Stimulated activated CD8-positive, alpha-beta memory T cell treated with anti-CD3 and anti-CD28 coated beads, Interleukin-15, amount 100 ng/mL, for 1 hour (primary cell): ENCODE results near the gene COPS8.

Source experiments
- DNase-seq: peaks from one replicate; pipeline ENCODE4 v3.0.0-alpha.2; 2020; ENCODE audit warnings: low read depth

The COPS8 gene

DNA sequence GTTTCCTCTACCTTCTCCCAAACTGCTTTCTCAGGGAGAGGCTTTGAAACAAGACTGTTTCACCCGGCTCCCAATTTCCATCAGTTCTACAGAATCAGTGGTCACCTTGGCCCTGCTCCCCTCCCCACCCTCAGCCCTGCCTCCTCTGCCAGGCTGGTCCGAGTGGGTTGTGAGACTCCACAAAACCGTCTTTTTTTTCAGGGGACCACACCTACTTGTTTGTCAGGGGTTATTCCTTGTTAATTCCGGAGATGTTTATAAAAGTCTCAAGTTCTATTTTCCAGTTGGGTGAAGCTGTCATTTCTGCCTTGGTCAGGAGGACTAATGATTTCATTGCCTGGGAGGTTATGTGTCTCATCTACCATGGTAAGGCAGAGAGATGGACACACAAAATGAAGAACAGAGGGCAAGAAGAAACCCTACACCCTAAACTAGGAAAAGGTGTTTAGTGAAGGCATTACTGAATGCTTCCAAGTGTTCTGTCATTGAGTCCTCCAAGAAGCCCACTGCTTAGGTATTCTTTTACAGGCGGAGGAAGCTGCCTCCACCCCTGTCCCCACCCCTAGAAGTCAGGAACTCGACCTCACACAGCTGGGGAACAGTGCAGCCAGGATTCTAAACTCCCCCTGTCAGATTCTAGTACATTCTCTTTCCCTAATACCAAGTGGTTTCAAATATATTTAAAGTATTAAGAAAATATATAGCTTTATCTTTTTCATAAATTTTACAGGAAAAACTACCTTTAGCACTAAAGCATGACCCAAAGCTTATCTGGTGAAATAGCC, 46.3 kb downstream of the COPS8 start:
- DNase-seq = no peak

DNA sequence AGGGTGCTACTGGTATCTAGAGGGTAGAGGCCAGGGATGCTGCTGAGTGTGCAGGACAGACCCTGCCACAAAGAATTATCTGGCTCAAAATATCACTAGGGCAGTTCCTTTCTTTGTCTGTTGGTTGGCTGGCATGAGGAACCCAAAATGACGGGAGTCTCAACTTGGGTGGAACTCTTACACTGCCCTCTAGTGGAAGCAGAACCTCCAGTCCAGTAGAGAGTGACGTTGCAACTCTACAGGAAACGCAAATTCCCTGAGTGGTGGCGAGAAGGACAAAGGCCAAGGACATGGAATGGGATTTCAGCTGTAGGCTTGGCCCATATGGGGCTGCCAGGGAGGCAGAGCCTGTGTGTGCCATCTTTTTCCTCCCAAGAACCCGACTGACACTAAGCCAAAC, 47.1 kb downstream of the COPS8 start:
- DNase-seq = no peak

DNA sequence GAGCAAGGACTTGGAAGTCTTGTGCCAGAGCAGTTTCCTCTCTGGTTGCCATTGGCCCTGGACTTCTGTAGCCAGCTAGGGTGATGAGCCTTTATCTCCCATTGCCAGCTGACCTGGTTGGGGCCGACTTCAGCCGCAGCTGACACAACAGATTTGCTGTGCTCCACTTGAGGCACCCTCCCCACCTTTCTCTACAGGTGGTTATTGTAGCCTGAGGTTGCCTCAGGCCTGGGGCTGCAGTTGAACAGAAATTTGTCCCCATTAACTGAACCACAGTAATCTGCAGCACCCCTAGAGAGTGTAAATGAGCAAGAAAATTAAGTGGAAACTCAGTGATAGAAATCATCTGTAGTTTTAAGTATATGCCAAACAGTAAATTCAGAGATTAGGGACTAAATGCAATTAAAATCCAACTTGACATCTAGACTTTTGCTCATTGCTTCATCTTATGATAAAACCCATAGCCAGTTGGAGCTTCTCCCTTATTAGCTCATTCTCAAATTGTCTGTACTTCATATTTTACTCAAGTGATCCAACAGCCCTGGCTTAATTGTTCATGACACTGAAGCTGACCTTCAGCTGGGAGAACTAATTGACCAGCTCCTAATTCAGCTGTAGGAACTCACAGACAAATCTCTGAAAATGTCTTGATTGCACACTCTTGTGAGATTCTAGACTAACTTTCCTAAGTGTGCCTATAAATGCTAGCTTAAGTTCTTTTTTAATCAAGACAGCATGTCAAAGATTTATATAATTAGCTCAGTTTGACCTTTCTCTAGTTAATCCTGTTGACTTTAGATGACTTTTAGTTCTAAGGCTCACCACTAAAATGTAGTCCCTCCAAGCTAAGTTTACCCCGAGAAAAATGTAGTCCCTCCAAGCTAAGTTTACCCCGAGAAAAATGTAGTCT, 48.9 kb downstream of the COPS8 start:
- no peak for DNase-seq

DNA sequence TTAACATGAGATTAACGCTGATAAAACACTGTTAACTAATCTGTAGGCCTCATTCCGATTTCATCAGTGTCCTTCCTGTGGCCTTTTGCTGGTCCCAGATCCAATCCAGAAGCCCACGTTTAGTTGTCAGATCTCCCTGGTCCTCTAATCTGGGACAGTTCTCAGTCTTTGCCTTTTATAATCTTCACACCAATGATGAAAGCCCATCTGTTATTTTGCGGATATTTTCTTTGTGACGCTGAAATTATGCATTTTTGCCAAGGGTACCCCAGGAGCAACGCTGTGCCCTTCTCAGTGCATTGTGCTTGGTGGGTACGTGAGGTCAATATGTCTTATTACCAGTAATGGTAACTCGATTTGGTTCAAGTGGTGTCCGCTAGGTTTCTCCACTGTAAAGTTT, 51.1 kb downstream of the COPS8 start:
- no peak for DNase-seq

DNA sequence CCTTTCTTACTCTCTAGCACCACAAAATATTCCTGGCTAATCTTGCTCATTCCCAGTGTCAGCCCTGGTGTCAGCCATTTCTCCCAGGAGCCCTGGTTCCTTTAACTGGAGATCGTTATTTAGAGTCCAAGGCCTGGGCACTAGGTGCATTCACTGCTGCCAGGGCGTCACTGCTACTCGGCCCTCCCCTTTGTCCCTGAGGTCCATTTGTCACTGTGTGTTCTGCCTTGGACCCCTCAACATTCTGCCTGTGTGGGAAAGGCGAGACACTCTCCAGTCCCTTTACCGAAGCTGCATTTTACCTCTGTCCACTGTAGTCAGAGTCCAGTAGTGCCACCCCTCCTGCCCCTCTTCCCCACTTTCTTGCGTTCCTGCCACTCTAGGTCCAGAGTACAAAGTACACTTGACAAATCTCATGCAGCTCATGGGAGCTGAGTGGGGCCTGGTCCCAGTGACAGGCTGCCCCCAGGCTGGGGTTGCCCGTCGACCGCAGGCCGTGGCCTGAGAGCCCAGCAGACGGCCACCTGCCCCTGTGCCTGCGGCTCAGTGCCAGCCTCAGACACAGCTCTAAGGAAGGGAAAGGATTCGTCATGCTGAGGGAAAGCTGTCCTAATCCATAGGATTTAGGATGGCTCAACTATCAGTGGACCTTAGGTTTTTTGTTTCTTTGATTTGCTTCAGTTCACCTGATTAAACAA, 52.1 kb downstream of the COPS8 start:
- DNase-seq = no peak

DNA sequence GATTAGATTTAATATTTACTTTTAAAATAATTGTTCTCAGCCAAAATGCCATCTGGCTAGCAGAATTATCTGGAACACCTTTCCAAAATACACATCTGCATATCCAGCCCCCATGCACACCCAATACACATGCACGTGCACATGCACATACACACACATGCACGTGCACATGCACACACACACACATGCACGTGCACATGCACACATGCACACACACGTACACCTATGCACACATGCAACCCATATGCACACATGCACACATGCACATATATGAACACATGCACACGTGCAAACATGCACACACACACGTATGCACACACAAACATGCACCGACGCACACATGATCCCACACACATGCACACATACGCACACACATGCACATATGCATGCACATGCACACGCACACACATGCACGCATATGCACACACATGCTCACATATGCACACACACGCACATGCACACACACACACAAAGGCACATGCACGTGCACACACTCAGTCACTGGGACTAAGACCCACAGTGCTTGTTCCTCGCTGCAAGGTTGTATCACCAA, 53.5 kb downstream of the COPS8 start:
- DNase-seq = no peak

DNA sequence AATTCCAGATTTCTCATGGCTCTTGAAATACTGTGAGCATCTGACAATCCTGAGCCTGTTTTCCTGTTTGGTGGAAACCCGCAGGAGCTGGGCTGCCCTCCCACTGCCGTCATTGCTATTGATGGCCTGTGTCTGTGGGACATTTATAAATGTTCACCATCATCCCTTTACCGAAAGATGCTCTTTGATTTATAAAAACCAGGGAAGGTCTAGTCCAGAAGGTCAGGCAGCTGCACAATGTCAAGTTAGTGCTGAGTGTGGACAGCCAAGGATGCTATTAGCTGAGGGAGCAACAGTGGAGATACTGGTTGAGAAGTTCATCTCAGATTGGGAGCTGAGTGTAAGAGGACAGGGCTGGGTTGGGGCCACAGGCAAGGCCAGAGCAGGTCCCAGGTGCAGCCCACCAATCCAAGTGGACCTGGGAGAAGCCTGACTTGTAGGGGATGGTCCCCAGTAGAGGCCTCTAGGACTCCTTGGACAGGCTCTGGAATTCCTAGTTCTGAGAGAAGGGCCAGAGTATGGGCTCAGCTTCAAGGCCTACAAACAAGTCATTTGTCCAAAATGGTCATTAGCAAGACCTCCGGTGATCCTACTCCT, 55.1 kb downstream of the COPS8 start:
- DNase-seq = no peak

DNA sequence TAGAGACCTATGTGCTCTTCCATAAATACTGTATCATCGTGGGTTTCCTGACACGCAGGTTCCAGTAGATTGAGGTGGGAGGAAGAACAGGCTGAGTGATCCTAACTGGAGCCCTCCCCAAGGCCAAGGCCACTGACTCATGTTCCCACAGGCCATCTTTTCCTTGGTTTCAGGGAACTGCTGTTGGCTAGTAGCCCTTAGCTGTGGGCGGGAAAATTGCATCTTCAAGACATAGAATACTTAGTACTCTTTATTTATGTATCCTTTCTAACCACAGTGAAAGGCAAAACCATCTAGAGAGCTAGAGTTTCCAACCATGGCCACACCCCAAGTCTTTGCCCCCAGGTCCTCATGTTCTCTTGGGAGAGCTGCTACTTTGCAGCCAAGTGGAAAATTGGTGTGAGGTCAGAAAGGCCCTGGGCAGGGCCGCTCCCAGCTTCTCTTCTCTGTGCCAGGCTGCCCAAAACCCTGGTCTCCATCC, 55.9 kb downstream of the COPS8 start:
- DNase-seq = no peak

DNA sequence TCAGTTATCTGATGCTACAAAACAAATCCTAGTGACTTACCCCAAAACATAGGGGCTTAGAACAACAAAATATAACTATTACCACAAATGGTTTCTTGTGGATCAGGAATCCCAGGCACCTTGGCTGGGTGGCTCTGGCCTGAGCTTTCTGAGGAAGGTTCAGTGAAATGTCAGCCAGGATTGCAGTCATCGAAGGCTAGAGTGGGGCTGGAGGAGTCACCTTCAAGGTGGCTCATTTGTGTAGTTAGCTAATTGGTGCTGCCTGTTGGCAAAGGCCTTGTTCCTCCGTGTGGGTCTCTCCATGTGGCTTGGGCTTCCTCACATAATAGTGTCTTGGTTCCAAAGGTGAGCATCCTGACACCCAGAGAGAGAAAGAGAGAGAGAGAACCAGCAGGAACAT, 57.4 kb downstream of the COPS8 start:
- no peak for DNase-seq

DNA sequence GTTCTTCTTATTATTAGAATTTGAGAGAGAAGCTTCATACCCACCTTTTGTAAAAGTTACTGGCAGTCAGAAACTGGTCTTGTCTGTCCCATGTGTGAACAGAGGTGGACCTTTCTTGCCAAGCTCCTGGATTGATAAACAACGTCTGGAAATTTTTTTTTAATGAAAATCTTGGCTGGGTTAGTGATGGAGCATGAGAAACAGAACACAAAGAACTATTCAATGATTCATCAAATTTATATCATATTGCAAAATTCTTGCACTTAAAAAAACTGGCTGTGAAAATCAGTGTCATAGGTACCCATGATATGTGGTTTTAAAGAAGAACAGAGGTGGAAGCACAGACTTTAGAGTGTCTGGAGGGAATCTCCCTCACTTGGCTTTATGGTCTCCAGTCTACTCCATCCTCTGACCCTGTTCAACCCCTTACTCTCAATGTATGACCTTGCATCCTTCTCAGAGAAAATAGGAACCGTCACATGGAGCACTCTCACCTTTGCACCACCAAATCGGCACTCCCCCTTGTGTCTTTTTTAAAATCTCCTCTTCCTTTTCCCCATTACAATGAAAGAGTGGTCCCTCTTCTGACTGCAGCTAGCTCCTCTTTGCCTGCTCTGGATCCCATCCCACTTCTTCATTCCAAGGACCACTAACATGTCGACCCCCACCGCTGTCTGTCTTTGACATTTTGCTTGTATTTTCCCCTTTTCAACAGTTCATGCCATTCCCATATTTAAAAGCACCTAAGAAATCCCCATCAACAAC, 58.2 kb downstream of the COPS8 start:
- DNase-seq = no peak

DNA sequence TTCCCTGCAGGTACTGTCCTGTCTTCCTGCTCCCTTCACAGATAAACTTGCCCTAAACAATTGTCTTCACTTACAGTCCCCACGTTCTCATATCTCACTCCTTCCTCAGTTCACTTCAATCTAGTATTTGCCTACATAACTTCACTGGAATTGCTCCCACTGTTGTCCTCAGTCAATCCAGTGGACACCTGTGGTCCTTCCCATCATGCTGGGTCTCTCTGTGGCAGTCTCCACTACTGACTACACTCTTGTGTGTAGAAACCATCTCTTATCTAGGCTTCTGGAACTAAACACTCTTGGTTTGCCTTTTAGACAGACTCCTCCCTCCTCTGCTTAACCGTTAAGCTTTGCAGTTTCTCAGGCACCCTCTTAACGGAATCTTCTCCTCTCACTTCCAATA, 58.8 kb downstream of the COPS8 start:
- DNase-seq = no peak

DNA sequence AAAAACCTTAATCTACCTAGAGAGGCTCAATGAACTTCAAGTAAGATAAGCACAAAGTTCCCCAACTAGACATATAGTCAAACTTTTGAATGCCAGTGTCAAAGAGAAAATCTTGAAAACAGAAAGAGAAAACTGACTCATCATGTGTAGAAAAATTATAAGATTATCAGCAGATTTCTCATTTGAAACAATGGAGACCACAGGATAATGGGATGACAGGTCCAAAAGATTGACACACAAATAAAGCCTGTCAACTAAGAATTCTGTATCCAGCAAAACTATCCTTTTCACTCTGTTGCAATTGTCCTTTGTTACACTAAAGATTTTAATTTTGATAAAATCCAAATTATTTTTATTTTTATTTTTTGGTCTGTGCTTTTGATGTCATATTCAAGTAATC, 61.6 kb downstream of the COPS8 start:
- DNase-seq = no peak

DNA sequence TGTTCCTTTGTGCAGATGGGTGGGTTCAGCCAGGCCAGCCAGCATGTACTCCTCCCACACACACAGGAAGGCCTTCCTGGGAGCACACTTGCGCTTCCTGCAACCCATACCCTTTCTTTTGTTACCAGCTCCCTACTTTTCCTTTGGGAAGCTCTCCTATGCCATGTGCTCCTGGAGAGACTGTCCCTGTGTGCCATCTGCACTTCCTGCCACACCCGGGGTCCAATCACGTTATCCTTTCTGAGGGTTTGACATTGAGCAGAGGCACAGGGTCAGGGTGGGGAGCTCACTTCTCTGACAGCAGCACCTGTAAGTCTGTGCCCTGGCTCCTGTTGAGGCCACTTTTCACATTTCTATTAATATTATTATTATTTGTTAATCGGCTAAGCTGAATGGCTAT, 62.9 kb downstream of the COPS8 start:
- DNase-seq = no peak

DNA sequence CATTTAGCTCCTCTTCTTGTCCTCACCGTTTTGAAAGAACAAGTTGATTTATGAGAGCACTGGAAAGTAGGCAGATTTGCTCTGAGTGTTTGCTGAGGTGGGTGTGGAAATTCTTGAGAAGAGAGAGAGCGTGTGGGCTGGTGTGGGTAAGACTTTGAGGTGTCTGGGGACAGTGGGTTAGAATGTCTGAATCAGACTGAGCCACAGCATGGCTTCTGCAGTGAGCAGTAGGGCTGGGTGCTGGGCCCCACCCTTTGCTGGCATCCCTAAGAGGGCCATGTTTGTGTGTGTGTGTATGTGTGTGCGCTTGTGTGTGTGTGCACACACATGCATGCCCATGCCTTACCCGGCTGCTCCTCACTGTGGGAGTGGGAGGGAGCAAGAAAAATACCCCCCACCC, 63.7 kb downstream of the COPS8 start:
- no peak for DNase-seq
